Tongue (tissue), 2 donors: Measurements from ENCODE around the gene CDC45. TPM values are rescaled to one million over a fixed set of nuclear protein-coding genes. Genes with fewer than 3 reads are reported as not detected.
"Not testable (repeated sequence)": the region's sequence is repeated elsewhere in the genome, so short reads cannot be mapped to it uniquely, and the experiment has no call there.

Experiments
- DNase-seq: peaks from one replicate; pipeline ENCODE4 v3.0.0-alpha.2; 2015
- total RNA-seq: library from RNA; depleted of rRNA; stranded (reverse); fragments of >200 nt; gene quantifications from one replicate; pipeline ENCODE4 v1.2.3, GENCODE V29; 2014

CDC45 gene, protein sequence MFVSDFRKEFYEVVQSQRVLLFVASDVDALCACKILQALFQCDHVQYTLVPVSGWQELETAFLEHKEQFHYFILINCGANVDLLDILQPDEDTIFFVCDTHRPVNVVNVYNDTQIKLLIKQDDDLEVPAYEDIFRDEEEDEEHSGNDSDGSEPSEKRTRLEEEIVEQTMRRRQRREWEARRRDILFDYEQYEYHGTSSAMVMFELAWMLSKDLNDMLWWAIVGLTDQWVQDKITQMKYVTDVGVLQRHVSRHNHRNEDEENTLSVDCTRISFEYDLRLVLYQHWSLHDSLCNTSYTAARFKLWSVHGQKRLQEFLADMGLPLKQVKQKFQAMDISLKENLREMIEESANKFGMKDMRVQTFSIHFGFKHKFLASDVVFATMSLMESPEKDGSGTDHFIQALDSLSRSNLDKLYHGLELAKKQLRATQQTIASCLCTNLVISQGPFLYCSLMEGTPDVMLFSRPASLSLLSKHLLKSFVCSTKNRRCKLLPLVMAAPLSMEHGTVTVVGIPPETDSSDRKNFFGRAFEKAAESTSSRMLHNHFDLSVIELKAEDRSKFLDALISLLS
- total RNA-seq, result 6.3 TPM

- peak; percentile 99 for DNase-seq
Measured at GRCh38 chr22:19479355-19480172, at the start of gene CDC45. TSS of gene CDC45 (plus strand) at chr22:19479920. CDS start at chr22:19479969, 49 bp downstream.

DNA sequence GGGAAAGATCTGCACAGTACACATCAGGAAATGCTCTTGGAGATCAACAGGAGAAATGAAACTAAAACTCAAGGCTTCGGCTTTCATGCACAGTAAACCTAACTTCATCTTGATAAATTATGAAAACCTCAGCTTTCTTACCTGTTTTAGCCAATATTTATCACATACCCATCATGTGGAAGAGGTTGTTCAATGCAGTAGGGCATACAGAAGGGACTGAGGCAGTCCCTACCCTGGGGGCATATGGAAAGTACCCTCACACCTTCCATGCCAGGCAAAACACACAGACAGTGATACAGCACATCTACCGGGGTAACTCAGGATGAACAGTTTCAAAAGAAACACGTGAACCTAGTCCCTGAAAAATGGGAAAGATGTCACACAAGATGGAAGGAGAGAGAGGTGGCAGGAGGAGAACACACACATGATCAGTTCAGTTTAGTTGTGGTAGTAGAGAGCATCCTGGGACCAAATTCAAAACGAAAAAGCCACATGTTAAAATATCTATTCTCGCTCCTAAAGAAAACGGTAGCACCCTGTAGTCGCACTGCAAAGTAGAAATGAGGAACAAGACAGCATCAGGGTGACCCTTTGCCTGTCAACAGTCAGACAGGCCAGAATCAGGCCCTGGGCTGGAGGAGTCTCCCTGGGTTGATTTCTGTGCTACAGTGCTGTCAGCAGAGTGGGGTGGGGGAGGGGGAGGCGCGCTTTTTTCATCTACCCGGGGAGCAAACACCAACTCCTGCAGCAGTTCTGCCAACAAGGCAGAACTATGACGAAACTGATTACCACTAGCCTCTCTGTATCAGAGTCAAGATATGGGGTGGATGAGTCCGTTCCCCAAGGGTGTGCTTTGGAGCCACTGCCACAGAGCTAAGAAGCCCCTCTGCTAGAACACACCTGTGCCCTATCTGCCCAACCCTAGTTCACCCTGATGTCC is 49.5 kb upstream of the CDC45 start:
- peak; percentile 29 for DNase-seq

- peak; percentile 25 for DNase-seq
Measured at GRCh38 chr22:19430890-19431541, 48.7 kb upstream of the CDC45 start.

DNA sequence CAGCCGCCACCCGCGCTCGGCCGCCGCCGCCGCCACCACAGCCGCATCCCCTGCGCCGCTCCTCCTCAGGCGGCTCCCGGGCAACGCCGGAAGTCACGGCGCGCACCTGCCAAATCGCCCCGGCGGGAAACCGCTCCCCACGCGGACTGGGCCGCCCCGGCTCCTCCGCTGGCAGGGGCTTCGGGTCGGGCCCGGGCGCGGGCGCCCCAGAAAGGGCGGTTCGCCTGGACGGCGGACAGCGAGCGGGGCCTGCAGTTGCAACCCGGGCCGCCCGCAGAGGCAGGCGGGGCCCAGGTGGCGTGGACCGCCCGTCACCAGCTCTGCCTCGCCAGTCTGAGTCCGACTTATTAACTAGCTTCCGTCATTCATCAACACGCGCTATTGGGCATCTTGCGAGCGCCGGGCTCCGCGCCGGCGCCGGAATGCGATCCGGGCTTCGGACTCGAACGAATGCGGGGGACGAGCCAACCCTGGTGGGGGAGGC is 48.0 kb upstream of the CDC45 start, which contains the start of gene HIRA:
Gene HIRA (minus strand): TSS at position 85 of the 484 bp plus-strand sequence. CDS start 257 bp downstream, outside the sequence.
- peak; percentile 87 for DNase-seq

GRCh38 chr22:19432133-19432851 is 47.4 kb upstream of the CDC45 start, which contains the start of gene MRPL40:
TSS of gene MRPL40 (plus strand) at chr22:19432545. CDS start at chr22:19432555, 10 bp downstream.
- DNase-seq, result peak; percentile 98

DNA sequence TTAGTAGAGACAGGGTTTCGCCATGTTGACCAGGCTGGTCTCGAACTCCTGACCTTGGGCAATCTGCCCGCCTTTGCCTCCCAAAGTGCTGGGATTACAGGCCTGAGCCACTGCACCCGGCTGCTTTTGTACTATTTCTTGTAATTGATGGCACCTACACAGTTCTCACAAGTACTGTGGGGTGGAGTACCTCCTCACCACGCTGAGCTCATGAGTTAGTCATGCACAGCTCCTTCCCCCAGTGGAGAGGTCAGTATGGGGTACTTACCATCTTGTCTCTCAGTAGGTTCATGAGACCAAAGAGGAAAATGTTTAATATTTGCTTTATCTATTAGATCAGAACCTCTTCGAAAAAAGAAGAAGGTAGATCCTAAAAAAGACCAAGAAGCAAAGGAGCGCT is 45.3 kb upstream of the CDC45 start:
- DNase-seq, result no peak

DNA sequence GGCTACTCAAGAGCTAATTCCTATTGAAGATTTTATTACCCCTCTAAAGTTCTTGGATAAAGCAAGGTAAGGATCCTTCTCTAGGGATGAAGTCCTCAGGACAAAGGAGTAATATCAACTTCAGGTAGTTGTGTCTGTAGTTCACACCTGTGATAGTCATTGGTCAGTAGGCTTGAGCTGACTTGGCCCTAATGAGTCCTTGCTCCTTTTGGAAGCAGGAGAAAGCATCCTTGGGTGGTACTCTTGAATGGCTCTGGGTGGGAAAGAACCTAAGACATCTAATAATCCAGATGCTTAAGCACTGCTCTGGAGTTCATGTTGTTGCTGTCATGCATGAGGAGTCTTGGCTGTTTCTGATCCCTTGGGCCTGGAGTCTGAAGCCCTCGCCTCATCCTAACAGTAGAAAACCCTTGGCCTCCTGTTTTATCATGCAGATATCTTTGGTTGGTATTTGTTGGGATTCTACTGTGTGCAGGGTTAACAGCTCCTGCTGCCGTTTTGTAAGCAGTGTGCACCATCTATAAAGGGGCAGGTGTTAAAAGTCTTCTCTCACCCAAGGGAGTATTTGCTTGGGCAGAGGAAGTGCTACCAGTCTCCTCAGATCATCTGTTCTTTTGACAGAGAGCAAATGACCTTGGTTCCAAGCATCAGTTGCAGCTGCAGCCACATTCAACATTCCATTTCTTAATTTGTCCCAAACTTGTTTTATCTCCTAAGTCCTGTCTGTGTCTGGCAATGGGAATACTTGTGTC is 44.7 kb upstream of the CDC45 start:
- DNase-seq, result no peak

DNA sequence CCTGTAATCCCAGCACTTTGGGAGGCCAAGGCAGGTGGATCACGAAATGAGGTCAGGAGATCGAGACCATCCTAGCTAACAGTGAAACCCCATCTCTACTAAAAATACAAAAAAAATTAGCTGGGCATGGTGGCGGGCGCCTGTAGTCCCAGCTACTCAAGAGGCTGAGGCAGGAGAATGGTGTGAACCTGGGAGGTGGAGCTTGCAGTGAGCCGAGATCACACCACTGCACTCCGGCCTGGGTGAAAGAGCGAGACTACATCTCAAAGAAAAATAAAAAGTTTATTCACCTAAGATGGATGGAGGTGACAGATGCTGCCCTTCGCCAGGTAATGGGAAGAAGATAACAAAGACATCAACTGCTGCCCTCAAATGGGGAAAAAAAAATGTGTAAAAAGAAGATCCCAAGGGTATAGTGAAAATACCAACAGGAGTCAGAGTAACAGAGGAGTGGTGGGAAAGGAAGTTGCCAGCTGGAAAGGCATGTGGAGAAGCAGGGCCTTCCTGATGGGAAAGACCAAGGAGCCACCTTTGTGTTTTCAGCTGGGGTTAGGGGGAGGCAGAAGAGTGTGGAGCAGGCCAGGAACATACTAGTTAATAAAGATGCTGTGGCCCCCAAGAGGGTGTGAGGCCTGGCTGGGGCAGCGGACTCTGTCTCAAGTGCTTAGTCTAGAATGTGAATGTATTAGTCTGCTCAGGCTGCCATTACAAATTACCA is 43.1 kb upstream of the CDC45 start:
- DNase-seq, result not testable (repeated sequence)

DNA sequence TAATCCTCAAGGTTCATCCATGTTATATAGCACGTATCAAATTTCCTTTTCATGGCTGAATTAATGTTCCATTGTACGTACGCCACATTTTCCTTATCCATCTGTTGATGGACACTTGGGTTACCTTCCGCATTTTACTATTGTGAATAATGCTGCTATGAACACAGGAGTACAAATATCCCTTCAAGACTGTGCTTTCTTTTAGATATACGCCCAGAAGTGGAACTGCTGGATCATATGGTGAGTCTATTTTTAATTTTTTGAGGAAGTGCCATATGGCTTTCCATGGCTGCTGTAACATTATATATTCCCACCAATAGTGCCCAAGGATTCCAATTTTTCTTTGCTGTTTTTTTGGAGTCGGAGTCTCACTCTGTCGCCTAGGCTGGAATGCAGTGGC is 41.4 kb upstream of the CDC45 start:
- DNase-seq, result no peak

- DNase-seq, result no peak
Measured at GRCh38 chr22:19440411-19441195, 39.1 kb upstream of the CDC45 start.

DNA sequence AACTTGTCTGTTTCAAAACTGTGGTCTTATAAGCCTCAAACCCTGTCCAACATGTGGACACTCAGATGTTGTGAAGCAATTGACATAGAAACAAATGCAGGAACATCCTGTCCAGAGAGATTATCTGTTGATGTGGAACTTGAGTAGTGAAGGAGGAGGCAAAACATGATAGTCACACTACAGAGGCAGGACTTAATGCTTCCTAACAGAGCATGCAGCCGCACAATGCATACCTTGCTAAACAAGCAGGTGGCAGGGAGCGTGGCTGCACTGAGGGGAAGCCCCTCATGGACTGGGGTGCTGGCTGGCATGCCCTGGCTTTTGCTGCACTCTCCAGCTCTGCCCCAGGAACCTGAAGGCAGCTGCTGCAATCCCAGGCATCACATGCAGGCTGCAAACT is 37.6 kb upstream of the CDC45 start:
- DNase-seq, result no peak

DNA sequence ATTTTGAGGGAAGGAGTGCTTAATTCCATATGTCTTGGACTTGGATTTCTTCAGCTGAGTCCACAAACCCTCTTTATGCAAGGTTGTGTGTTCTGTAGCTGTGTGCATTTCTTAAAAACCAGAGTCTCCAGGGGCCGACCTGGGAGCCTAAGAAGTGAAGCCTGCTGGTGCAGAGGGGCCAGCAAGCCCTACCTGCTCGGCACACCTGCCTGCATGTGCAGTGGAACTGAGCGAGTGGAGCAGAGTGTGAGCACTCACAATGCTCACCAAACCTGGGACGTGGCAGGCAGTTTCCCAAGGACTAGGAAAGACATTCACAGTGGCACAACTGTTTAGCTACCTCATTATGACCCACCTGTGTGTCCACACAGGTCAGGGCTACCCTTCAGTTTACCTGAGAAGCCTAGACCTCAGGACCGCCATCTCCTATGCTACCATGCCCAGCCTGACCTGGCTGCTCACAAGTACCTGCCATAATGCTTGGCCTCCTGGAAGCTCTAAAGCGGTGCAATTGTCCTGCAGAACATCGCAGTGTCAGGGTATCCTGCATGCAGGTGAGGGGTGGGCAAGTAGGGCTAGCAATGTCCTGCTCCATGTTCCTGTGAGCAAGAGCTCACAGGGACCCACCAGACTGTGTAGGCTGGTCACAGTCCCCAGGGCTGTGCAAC is 36.0 kb upstream of the CDC45 start:
- no peak for DNase-seq

- not testable (repeated sequence) for DNase-seq
Measured at GRCh38 chr22:19445279-19445982, 34.3 kb upstream of the CDC45 start.

- no peak for DNase-seq
Measured at GRCh38 chr22:19446603-19447329, 33.0 kb upstream of the CDC45 start.

DNA sequence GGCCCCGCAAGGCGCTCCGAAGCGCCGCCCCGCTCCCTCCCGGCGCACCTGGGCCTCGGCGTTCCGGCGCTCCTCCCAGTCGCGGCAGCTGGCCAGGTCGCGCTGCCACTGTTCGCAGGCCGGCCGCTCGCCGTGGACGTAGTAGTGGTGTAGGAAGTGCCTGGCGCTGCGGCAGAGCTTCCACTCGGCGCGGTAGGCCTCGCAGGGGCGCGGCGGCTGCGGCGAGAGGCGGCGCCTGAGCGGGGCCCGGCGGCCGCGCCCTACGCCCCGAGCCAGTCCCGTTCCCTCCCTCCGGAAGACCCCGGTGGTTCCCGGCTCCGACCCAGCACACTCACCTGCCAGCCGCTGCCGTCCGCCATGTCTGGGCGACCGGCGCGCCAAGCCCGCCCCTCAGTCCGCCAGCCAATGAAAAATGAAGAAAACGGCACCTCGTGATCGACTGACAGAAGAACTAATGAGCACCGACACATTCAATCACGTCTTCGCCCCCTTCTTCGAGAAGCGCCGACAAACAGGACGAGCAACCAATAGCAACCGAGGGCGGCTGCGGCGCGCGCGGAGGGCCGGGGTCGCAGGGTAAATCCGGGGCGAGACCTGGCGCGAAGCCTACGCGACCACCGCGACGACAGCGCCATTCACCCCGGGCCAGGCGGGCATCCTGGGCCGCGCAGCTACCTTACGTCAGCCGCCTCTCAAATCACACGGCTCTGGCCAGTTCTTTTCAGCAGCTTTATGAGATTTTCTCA is 32.2 kb upstream of the CDC45 start, which contains the start of gene C22orf39:
Gene C22orf39 (minus strand): TSS at position 382 of the 746 bp plus-strand sequence. CDS start 23 bp downstream, at position 359.
- peak; percentile 97 for DNase-seq
